ENCODE measurements around the gene TMOD2.
A peak's percentile ranks its signal among the peaks of the same experiment; 100 is the strongest.

The TMOD2 gene

GRCh38 chr15:51849860-51850259 lies 98.5 kb downstream of the TMOD2 start:
- DNase-seq (ENCODE audit: low read depth in 1 of 2, low spot score in 1 of 2): no peak

- no peak for DNase-seq (ENCODE audit: low read depth in 1 of 2, low spot score in 1 of 2)
Observed at GRCh38 chr15:51853998-51854397, 102.6 kb downstream of the TMOD2 start.

GRCh38 chr15:51855612-51856011 lies 104.2 kb downstream of the TMOD2 start:
- no peak for DNase-seq (ENCODE audit: low read depth in 1 of 2, low spot score in 1 of 2)

GRCh38 chr15:51856714-51857380 lies 105.5 kb downstream of the TMOD2 start:
- no peak for DNase-seq (ENCODE audit: low read depth in 1 of 2, low spot score in 1 of 2)

- DNase-seq (ENCODE audit: low read depth in 1 of 2, low spot score in 1 of 2): peak; percentile 21 to 41
Observed at GRCh38 chr15:51861557-51862359, 110.4 kb downstream of the TMOD2 start.

- DNase-seq (ENCODE audit: low read depth in 1 of 2, low spot score in 1 of 2): no peak
Observed at GRCh38 chr15:51863131-51863530, 111.7 kb downstream of the TMOD2 start.

- no peak for DNase-seq (ENCODE audit: low read depth in 1 of 2, low spot score in 1 of 2)
Observed at GRCh38 chr15:51864408-51865056, 113.1 kb downstream of the TMOD2 start.

GRCh38 chr15:51865317-51865716 lies 113.9 kb downstream of the TMOD2 start:
- no peak for DNase-seq (ENCODE audit: low read depth in 1 of 2, low spot score in 1 of 2)

Measured in activated T-helper 1 cell treated with anti-CD3 and anti-CD28 coated beads, Interleukin-2, amount 50 U/mL, for 16 hours (primary cell).